ENCODE results near the gene PTPRN2. TPM values are rescaled to one million over a fixed set of nuclear protein-coding genes. Genes with fewer than 3 reads are reported as not detected.

Gene PTPRN2
- total RNA-seq, 1 experiment from 2014 or later = 0.11 TPM

GRCh38 chr7:157522189-157522588 lies 1065.4 kb downstream of the PTPRN2 start:
- POLR2A ChIA-PET (ENCODE audit: low non-redundant PET) = no interaction called here
- Histone ChIP-seq H3K4me1 (ENCODE audit: insufficient read depth, low read length, poor library complexity, severe bottlenecking) (no peaks in the 10 kb centered on the region), H3K9me3 (ENCODE audit: low read depth, low read length, poor library complexity, severe bottlenecking) (no peaks in the 10 kb centered on the region), H3K4me3 (ENCODE audit: low read depth, low read length, poor library complexity, severe bottlenecking) (no peak overlapping the region), H3K36me3 (ENCODE audit: insufficient read depth, low read length, poor library complexity, severe bottlenecking) (no peaks in the 10 kb centered on the region), H3K27me3 (replicated peaks; ENCODE audit: insufficient read depth, low read depth, low read length, poor library complexity) (peaks cover 12% of the 10 kb centered on the region), H3K27ac (ENCODE audit: low read depth, low read length, poor library complexity, severe bottlenecking) (no peak overlapping the region)
- CTCF ChIA-PET = no interaction called here
- intact Hi-C loops (cut with micrococcal nuclease; ENCODE audit: unreplicated experiment) = no loop called here
- no TSS peak for BruUV-seq (replicated peaks)
- no peak for TF ChIP-seq CTCF (conservative IDR thresholded peaks at IDR 0.05; ENCODE audit: low read depth, low read length)
- TF ChIP-seq EZH2 (IDR thresholded peaks at IDR 0.05; ENCODE audit: borderline replicate concordance, low read depth, low read length, poor library complexity, severe bottlenecking) = no peak
- DNase-seq (ENCODE audit: low spot score) = no peak

- BruUV-seq (replicated peaks) = no TSS peak
- Histone ChIP-seq H3K4me3 (ENCODE audit: low read depth, low read length, poor library complexity, severe bottlenecking) (no peak overlapping the region), H3K4me1 (ENCODE audit: insufficient read depth, low read length, poor library complexity, severe bottlenecking) (no peaks in the 10 kb centered on the region), H3K36me3 (ENCODE audit: insufficient read depth, low read length, poor library complexity, severe bottlenecking) (no peaks in the 10 kb centered on the region), H3K27ac (ENCODE audit: low read depth, low read length, poor library complexity, severe bottlenecking) (no peak overlapping the region), H3K27me3 (replicated peaks; ENCODE audit: insufficient read depth, low read depth, low read length, poor library complexity) (peaks cover 12% of the 10 kb centered on the region), H3K9me3 (ENCODE audit: low read depth, low read length, poor library complexity, severe bottlenecking) (no peaks in the 10 kb centered on the region)
- ChIA-PET POLR2A (ENCODE audit: low non-redundant PET) (no interaction called here), CTCF (no interaction called here)
- TF ChIP-seq EZH2 (IDR thresholded peaks at IDR 0.05; ENCODE audit: borderline replicate concordance, low read depth, low read length, poor library complexity, severe bottlenecking) (no peak), CTCF (conservative IDR thresholded peaks at IDR 0.05; ENCODE audit: low read depth, low read length) (no peak)
- intact Hi-C loops (cut with micrococcal nuclease; ENCODE audit: unreplicated experiment) = no loop called here
- DNase-seq (ENCODE audit: low spot score) = no peak
Observed at GRCh38 chr7:157521752-157522151, 1065.9 kb downstream of the PTPRN2 start.

- CTCF ChIA-PET = no interaction called here
- Histone ChIP-seq H3K27ac (ENCODE audit: low read depth, low read length, poor library complexity, severe bottlenecking) (no peak overlapping the region), H3K36me3 (ENCODE audit: insufficient read depth, low read length, poor library complexity, severe bottlenecking) (no peaks in the 10 kb centered on the region), H3K4me1 (ENCODE audit: insufficient read depth, low read length, poor library complexity, severe bottlenecking) (no peaks in the 10 kb centered on the region), H3K9me3 (ENCODE audit: low read depth, low read length, poor library complexity, severe bottlenecking) (no peaks in the 10 kb centered on the region), H3K27me3 (replicated peaks; ENCODE audit: insufficient read depth, low read depth, low read length, poor library complexity) (peaks cover 12% of the 10 kb centered on the region), H3K4me3 (ENCODE audit: low read depth, low read length, poor library complexity, severe bottlenecking) (no peak overlapping the region)
- POLR2A ChIA-PET (ENCODE audit: low non-redundant PET) = no interaction called here
- no peak for DNase-seq (ENCODE audit: low spot score)
- TF ChIP-seq EZH2 (IDR thresholded peaks at IDR 0.05; ENCODE audit: borderline replicate concordance, low read depth, low read length, poor library complexity, severe bottlenecking) (no peak), CTCF (conservative IDR thresholded peaks at IDR 0.05; ENCODE audit: low read depth, low read length) (no peak)
- intact Hi-C loops (cut with micrococcal nuclease; ENCODE audit: unreplicated experiment) = no loop called here
- BruUV-seq (replicated peaks) = no TSS peak
Observed at GRCh38 chr7:157521061-157521731, 1066.4 kb downstream of the PTPRN2 start.

All from A673 (cell line).